ENCODE data around the gene CX3CR1.

Gene CX3CR1

DNA sequence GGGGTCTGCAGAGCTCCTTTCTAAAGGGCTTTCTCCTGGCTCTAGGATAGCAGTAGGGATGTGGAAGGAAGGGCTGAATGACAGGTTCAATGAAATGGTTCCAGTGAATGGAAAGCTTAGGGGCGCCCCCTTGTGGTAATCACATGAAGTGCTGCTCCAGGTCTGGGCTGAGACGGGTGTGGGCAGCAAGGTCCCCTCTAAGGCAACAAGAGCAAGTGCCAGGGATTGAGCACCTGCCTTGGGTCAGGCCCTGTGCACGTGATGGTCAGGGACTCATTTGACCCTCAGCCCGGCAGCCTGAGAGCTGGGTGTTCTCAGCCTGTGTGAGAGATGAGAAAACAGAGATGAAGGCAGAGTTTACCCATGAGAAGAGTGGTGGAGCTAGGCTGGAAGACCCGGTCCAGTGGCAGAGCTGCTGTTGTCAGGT lies 12.1 kb upstream of the CX3CR1 start:
- DNase-seq (ENCODE audit: low read depth in 2 of 2): peak; percentile 61 to 71

DNA sequence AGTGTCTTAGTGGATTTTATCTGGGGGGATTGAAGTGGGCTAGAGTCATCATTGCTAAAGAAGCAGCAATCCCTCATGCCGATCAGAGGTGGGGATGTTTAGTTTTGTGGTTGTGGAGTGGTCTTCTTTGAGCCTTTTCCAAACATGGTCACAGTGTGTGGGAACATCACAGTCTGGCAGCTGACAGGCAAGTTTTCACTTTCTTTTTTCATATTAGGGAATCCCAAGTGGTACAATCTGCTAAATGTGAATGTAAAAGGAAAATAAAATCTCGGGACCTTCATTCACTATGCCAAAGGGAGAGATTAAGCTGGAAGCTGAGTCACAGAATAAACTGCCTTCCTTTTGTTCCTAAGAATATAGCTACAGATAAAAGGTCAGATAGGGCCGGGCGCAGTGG lies 10.4 kb upstream of the CX3CR1 start:
- DNase-seq (ENCODE audit: low read depth in 2 of 2): no peak

- DNase-seq (ENCODE audit: low read depth in 2 of 2): no peak
These were observed 9.3 kb upstream of the CX3CR1 start for GRCh38 chr3:39289107-39289506.

DNA sequence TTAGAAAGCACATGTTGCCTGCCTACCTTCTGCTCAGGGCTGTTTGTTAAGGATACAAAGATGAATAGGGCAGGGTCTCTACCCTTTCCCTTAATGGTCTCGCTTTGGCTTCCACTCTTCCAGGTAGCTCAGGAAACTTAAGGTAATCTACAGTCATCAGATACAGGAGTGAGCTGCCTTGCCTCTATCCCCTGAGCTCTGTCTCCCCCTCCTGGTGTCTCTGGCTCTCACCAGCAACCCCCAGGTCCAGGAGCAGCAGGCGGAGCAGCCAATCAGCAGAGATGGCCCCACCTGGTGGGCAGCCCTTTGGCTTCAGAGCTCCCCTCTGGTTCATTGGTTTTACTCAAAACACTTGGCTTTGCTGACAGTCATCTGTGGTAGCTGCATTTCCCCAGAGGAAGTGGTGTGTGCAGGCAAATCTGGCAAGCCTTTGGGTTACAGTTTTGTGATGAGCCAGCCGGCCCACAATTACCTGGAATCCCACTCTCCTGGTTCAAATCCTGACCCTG lies 8.5 kb upstream of the CX3CR1 start:
- peak; percentile 61 to 74 for DNase-seq (ENCODE audit: low read depth in 2 of 2)

DNA sequence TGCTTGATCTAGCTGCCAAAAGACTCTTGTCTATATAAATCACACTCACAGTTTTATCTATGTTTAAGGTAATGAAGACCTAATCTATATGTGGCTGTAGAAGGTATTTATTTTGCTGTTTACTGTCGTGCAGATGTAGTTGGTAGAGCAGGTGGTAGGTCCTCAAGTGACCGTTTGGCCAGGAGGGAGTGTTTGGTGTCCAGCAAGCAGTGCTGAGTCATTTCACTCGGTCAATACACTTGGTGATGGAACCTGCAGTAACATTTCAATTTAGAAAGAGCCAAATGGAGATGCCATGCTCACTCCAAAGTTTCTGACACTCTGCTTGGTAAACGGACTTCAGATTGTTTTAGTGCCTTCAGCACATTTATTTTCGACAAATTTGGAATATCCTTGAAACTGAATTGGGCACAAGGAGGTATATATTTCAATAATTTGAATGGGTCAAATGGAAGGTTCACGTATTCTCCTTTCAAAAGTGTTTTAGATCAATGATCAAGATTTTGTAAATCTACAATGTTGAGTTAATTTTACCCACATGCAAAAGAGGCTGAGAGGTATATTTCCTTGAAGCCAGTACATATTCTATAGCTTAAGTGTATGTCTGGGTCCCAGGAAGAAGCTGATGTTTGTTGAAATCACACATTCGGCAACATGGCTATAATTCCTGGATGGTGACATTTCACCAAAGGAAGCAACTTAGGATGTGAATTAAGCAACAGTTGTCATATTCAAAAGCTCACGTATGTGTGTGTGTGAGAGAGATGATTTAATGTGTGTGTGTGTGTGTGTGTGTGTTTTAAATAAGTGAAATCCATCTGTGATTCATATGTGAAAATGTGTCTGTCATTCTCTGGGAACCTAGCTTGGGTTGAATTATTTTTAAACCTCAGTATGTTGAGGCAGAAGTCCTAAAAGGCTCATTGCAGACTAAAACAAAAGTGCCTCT lies 7.7 kb upstream of the CX3CR1 start:
- no peak for DNase-seq (ENCODE audit: low read depth in 2 of 2)

- DNase-seq (ENCODE audit: low read depth in 2 of 2): no peak
These were observed 6.9 kb upstream of the CX3CR1 start for GRCh38 chr3:39286771-39287170.

- DNase-seq (ENCODE audit: low read depth in 2 of 2): no peak
These were observed 5.5 kb upstream of the CX3CR1 start for GRCh38 chr3:39285332-39285731.

DNA sequence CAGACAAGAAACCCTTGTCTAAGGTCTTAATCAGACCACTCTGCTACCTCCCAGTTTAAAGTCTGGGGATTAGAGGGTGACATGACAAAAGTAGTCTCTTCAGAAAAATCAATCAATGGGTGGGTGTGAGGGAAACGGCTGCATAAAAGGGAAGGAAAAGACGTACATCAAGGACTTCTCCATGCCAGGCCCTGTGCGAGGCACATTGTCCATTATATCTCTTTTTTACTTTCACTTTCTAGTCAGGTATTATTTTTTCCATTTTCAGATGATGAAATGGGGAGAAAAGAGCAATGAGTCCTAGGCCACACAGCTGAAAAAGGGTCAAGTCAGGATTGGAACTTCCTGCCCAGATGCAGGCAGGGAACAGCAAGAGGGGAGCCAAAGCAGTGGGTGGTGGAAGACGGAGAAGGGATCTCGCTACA lies 4.6 kb upstream of the CX3CR1 start:
- no peak for DNase-seq (ENCODE audit: low read depth in 2 of 2)

GRCh38 chr3:39282057-39282456 lies 2.2 kb upstream of the CX3CR1 start:
- DNase-seq (ENCODE audit: low read depth in 2 of 2): no peak

DNA sequence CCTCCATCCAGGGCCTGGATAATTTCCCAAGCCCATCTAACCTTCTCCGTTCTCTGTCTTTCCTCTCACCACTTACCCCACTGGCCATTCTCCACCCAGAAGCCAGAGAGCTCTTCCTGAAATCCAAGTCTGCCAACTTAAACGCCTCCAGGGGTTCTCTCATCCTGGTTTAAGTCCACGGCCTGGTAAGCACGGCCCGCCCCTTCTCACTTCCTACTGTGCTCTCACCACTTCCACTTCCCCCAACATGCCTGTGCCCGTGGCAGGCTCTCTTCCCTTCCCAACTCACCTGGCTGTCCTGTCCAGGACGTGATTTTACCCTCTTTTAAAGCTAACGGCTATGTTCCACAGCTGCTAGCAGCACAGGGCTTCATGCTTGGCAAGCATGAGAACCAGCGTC lies 1.7 kb upstream of the CX3CR1 start:
- no peak for DNase-seq (ENCODE audit: low read depth in 2 of 2)

- no peak for DNase-seq (ENCODE audit: low read depth in 2 of 2)
These were observed 735 bp upstream of the CX3CR1 start for GRCh38 chr3:39280571-39280970.

- DNase-seq (ENCODE audit: low read depth in 2 of 2): no peak
These were observed 1.3 kb downstream of the CX3CR1 start for GRCh38 chr3:39278616-39278935.

- DNase-seq (ENCODE audit: low read depth in 2 of 2): no peak
These were observed 1.8 kb downstream of the CX3CR1 start for GRCh38 chr3:39277893-39278615.

- no peak for DNase-seq (ENCODE audit: low read depth in 2 of 2)
These were observed 3.1 kb downstream of the CX3CR1 start for GRCh38 chr3:39276746-39277145.

DNA sequence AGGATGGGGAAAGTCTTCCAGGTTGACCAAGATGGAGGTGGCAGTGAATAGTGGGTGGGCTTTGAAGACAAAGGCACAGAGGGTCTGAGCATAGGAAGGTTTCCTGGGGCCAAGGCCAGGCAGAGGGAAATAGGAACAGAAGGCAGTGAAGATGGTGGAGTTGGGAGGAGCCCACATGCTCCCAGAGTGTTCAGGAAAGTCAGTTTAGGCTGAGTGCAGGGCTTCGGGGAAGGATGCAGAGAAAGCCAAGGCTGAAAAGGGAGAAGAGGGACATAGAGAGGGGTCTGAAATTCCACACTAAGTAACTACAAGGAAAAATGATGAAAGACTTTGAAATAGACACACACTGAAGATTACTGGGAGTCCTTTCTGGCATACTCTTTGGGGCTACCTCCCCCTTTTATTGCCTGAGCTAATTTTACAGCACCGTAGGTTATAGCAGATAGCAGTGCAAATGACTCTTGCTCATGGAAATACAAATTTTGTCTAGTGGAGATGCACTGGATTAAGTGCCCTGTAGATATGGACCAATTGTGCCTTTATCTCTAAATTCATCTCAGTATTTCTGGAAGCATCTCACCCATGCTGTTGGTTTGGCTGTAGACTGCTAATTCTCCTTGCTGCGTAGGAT lies 3.8 kb downstream of the CX3CR1 start:
- DNase-seq (ENCODE audit: low read depth in 2 of 2): no peak

DNA sequence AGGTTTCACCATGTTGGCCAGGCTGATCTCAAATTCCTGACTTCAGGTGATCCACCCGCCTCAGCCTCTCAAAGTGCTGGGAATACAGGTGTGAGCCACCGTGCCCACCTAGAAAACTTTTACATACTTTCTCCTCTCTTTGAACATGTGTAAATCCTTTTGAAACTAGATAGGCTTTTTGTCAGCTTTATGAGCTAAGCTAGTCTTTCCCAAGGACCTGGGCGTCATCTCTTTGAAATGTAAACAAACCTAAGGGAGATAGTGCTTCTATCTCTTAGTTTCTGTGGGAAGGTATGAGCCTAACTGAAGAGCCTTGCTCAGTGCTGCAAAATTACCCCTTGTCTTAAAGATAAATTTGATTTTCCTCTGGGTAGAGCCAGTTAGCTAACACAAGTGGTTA lies 4.8 kb downstream of the CX3CR1 start:
- no peak for DNase-seq (ENCODE audit: low read depth in 2 of 2)

GRCh38 chr3:39273119-39273518 lies 6.7 kb downstream of the CX3CR1 start:
- DNase-seq (ENCODE audit: low read depth in 2 of 2): no peak

DNA sequence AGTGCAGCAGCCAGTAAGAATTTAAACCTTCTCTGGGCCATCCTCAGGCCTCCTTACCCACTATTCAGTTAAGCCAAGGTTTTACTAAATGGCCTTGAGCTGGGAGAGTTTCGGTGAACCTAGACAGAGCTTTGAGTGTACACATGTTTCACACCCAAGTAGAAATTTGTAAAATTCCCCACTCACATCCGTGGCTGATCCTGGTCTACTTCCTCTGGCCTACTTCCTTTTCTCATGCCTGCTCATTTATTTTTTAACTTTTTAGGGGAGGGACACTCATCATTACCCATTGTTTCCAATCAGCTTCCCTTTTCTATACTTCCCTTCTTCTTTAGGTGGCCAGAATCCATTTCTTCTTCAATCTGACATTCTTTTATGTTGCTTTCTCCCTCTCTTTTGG lies 7.6 kb downstream of the CX3CR1 start:
- DNase-seq (ENCODE audit: low read depth in 2 of 2): no peak

DNA sequence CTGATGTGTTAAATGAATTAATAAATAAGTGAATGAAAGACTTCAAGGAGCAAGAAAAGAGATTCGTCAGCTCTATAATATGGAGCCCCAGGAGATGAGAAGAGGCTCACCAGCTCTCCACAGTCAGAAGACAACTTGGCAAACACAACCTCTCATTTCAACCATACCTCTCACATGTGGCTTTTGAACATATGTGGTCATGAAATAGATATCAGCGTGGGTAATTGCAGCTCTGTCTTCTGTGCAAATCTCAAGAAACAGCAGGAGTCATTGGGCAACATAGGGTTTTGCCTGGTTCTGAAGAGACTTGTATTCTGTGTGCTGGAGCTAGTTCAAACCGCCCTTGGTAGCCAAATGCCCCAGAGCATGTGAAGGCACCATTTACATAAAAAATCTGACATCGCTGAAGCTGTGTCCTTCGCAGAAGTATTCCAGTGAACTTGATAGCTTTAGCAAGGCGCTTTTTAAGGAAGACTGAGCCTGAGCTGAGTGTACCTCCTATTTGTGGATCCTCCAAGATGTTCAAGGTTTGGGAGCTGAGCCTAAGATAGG lies 8.4 kb downstream of the CX3CR1 start:
- DNase-seq (ENCODE audit: low read depth in 2 of 2): no peak

DNA sequence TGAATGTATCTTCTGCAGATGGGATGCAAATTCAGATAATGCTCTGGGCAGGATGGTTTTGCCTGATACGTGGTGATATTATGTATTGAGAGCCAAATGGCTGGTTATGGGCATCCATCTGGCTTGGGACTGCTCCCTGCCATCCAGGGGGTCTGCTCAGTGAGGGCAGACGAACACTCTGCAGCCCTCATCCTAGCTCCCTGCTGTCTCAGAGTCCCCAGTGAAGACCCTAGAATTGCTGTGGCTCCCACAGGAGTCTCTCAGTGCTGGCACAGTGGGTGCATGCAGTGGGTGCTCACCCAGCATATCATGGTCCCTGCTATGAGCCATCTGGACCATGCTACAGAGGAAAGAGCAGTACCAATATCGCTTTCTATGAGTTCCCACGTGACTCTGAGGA lies 10.3 kb downstream of the CX3CR1 start:
- no peak for DNase-seq (ENCODE audit: low read depth in 2 of 2)

DNA sequence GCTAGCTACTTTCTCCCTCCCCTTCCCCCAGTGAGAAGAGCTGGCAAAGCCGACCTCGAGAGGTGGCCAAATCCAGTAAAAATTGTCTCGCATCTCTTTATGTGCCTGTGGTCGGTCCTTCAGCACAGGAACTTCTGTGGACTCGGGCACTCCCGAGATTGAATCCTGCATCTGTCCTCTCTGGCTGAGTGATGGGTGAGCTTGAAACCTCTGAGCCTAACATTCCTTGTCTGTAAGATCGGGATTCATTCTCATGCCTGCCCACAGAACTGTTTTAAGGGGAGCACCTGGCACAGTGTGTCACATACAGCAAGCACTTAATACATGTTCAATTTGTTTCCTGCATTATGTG lies 11.3 kb downstream of the CX3CR1 start:
- DNase-seq (ENCODE audit: low read depth in 2 of 2): no peak

Data from stimulated activated CD4-positive, alpha-beta T cell treated with anti-CD3 and anti-CD28 coated beads, Interleukin-1b, Interleukin-23, amount 100 ng/mL, for 4 hours (primary cell).